Activated CD4-positive, alpha-beta T cell treated with anti-CD3 and anti-CD28 coated beads, Interleukin-2, amount 50 U/mL, for 4 hours (primary cell): Measurements from ENCODE around the gene CYTH4.
"Not testable (repeated sequence)": the region's sequence is repeated elsewhere in the genome, so short reads cannot be mapped to it uniquely, and the experiment has no call there.

Experiments used
- DNase-seq, 2 experiments: peaks; one replicate each; pipeline ENCODE4 v3.0.0-alpha.2; 2020

The CYTH4 gene

GRCh38 chr22:37249986-37250385 lies 32.3 kb upstream of the CYTH4 start:
- no peak for DNase-seq

DNA sequence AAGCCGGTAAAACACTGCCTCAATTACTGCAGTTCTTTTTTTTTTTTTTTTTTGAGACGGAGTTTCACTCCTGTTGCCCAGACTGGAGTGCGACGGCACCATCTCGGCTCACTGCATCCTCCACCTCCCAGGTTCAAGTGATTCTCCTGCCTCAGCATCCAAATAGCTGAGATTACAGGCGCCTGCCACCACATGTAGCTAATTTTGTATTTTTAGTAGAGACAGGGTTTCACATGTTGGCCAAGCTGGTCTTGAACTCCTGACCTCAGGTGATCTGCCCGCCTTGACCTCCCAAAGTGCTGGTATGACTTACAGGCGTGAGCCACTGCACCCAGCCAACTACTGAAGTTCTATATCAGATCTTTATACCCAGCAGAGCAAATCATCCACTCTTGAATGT lies 30.5 kb upstream of the CYTH4 start:
- not testable (repeated sequence) for DNase-seq

DNA sequence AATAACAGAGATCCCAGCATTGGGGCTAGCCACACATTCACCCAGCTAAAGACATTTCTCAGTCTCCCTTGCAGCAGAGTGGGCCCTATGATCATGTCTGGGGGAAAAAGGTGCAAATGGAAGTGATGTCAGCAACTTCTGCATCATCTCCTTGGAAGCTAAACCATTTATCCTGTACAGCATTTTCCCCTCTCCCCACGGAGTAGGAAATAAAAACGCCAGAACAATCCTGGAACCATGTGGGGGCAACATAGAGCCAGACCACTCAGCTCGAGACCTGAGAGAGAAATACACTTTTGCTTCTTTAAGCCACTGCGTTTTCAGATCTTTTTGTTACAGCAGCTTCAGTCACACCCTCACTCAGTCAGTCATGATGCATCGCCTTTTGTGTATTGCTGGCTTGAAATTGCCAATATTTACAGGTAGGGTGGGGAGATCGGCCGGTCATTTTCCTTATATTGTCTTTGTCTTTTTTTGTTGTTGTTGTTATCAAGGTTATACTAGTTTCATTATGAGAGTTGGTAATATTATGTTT lies 29.1 kb upstream of the CYTH4 start:
- DNase-seq, result no peak

DNA sequence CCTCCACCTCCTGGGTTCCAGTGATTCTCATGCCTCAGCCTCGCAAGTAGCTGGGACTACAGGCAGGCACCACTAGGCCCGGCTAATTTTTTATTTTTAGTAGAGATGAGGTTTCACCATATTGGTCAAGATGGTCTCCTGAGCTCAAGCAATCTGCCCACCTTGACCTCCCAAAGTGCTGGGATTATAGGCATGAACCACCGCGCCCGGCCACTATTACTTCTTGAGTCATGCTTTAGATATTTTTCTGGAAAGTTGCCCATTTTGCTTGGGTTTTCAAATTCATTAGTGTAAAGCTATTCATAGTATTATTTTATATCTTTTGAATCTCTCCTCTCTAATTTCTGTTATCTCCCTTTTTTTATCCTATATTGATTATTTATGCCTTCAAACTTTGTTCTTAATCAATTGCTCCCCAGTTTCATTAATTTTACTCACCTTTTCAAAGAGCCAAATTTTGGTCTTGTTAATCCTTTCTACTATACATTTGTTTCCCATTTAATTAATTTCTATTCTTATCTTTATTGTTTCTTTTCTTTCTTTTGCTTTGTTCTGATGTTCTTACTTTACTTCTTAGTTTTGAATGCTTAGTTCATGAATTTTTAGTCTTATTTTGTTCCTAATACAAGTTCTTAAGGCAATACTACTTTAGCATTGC lies 28.0 kb upstream of the CYTH4 start:
- no peak for DNase-seq

GRCh38 chr22:37254867-37255233 lies 27.5 kb upstream of the CYTH4 start:
- DNase-seq, result no peak

GRCh38 chr22:37255558-37256006 lies 26.7 kb upstream of the CYTH4 start:
- no peak for DNase-seq

DNA sequence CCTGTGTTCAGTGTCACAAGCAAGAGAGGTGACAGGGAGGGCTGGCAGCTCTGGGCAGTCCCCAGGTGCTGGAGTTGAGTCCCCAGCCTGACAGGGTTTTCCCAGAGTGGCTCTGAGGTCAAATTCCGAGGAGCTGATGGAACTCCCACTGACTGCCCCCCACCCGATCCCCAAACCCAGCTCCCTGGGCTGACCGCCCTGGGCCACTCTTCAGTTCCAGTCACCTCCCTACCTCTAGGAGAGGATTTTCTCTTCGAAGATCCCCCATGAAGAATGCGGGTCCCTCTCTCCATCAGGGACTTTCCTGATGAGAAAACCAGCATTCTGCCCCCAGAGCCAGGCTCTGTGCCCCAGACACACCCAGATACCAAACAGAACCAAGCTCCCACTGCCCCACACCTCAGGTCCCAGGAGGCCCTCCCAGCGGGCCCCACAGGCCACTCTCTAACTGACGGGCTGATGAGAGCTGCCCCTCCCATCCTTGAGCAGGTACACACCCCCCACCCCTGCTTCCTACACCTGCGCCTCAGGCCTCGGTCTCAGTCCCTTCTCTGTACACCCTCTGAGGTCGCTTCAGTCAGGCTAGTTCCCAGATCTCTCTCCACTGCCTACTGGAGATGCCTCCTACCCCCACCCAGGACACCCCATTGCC lies 26.1 kb upstream of the CYTH4 start:
- no peak for DNase-seq

- no peak for DNase-seq
These were observed 24.1 kb upstream of the CYTH4 start for GRCh38 chr22:37258005-37258752.

GRCh38 chr22:37258753-37259401 lies 23.4 kb upstream of the CYTH4 start:
- DNase-seq, result no peak

DNA sequence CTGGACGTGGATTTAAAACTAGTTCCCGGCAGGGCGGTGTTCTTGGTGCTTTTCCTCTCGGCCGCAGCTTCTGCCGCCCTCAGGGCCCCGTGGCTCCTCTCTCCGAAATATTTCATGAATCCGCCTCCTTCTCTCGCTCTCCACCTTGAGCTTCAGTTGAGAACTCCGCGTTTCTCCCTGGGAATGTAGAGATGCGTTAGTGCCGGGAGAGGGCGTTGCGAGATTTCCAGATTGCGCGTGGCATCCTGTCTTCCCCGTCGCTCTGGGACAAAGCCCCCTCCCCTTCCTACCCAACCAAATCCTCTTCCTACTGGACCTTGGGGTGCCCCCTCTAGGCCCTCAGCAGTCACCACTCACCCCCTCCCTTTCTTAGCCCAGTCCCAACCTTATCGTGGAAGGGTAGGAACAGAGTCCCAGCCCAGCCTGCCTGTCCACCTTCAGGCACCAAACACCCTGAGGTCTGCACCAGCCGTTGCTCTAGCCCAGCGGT lies 22.7 kb upstream of the CYTH4 start:
- DNase-seq, result no peak

DNA sequence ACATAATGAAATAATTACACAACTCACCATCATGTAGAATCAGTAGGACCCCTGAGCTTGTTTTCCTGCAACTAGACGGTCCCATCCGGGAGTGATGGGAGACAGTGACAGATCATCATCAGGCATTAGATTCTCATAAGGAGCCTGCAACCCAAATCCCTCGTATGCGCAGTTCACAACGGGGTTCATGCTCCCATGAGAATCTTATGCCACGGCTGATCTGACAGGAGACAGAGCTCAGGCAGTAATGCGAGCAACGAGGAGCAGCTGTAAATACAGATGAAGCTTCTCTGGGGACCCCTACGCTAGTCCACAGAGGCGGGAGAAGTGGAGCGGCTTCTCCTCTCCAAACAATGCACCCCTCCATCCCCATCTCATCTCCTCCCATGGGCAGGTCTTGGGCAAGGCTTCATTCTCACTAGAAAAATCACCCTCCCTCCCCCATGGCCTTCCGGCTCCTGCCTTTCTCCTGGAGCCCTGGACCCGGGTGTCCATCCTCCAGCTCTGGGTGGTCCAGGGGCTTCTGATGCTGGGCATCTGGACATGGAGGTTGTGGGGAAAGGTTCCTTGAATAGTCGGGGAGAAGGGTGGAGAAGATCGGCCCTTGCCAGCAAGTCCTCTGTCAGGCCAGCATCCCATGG lies 22.0 kb upstream of the CYTH4 start:
- DNase-seq, result no peak

- DNase-seq, result peak; percentile 52 to 57
These were observed 21.4 kb upstream of the CYTH4 start for GRCh38 chr22:37260901-37261336.

GRCh38 chr22:37262346-37262745 lies 20.0 kb upstream of the CYTH4 start:
- no peak for DNase-seq

GRCh38 chr22:37263966-37264887 lies 18.1 kb upstream of the CYTH4 start:
- no peak for DNase-seq

DNA sequence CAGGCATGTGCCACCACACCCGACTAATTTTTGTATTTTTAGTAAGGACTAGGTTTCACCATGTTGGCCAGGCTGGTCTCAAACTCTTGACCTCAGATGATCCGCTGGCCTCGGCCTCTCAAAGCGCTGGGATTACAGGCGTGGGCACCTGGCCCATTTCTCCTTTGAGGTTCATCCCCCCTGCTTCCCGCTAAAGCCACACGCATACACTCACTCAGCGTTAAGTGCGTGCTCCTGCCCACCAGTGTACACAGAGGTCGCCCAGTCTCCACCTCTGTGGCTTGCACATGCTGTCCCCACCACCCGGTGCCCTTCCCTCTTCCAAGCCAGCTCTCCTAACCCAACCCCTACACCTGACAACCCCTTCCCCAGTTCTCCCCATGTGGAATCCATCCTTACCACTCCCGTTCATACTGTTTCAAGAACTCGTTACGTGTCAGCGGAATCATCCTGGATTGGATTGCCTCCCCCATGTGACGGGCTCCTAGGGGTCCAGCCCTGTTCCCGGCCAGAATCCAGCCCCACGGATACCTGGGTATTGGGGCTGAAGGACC lies 15.7 kb upstream of the CYTH4 start:
- DNase-seq, result no peak

DNA sequence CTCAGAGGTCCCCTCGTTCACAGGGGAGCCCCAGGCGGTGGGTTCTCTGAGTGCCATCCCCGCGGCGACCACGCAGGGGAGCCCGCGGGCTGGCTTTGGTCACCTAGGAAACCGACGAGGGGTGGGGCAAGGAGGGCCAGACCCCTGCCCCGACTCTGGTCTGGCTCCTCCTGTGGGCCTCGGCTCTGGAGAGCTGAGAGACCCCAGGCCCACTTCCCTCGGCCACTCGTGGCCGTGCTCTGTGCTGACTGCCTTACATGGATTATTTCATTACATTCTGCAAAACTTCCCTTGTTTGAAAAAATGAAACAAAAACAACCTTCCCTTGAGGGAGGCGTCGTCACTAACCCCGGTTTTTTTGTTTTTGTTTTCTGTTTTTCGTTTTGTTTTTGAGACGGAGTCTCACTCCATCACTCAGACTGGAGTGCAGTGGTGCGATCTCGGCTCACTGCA lies 15.1 kb upstream of the CYTH4 start:
- DNase-seq, result peak; percentile 53 to 59

GRCh38 chr22:37267661-37268413 lies 14.5 kb upstream of the CYTH4 start:
- DNase-seq, result no peak

GRCh38 chr22:37269936-37270678 lies 12.2 kb upstream of the CYTH4 start:
- no peak for DNase-seq

- no peak for DNase-seq
These were observed 11.2 kb upstream of the CYTH4 start for GRCh38 chr22:37270928-37271650.
